Measurements from ENCODE around the gene IFI27L1. TPM values are rescaled to one million over a fixed set of nuclear protein-coding genes. Genes with fewer than 3 reads are reported as not detected.

IFI27L1 gene
- total and polyA plus RNA-seq, 4 donors: 14.6 to 41.5 (median 19.9) TPM

DNA sequence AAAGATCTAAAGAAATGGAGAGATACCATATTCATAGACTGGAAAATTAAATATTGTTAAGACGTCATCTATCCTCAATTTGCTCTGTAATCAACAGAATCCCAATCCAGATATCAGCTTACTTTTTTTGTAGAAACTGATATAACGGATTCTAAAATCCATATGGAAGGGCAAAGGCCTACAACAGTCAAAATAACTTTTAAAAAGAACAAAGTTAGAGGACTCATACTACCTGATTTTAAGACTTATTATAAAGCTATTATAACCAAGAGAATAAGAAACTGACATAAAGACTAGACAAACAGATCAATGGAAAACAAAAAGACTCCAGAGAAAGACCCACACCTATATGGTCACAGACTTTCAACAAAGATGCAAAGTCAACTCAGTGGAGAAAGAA is 6.1 kb upstream of the IFI27L1 start:
- H3K4me1 ChIP-seq (ENCODE audit: control insufficient read depth in 5 of 5, insufficient read depth in 5 of 5, low read length in 5 of 5): peaks cover 6 to 30% (median 25%) of the 10 kb centered on the region in 5 donors
- no peak overlapping the region for H3K27ac ChIP-seq (ENCODE audit: low read depth in 1 of 2, low read length in 1 of 2)
- H3K9ac ChIP-seq (ENCODE audit: insufficient read depth in 1 of 2, low read length in 2 of 2): no peak overlapping the region
- no peaks in the 10 kb centered on the region for H3K27me3 ChIP-seq (ENCODE audit: control insufficient read depth in 3 of 3, insufficient read depth in 3 of 3, low read length in 2 of 3)
- peaks cover 0 to 8% (median 1%) of the 10 kb centered on the region in 4 donors for H3K9me3 ChIP-seq (ENCODE audit: control insufficient read depth in 4 of 4, insufficient read depth in 3 of 4, low read length in 3 of 4)
- no peak for TF ChIP-seq CTCF (IDR thresholded peaks at IDR 0.05; ENCODE audit: control extremely low read depth, extremely low read depth)
- ATAC-seq (ENCODE audit: insufficient read depth, low FRiP score) (no peak), DNase-seq (no peak)
- H3K36me3 ChIP-seq (ENCODE audit: control insufficient read depth in 4 of 4, insufficient read depth in 4 of 4, low read length in 4 of 4): peaks cover 6 to 25% (median 16%) of the 10 kb centered on the region in 4 donors
- no peak overlapping the region for H3K4me3 ChIP-seq
- WGBS, 2 donors: 97% methylated on average over 2 of the region's 2 CpGs

DNA sequence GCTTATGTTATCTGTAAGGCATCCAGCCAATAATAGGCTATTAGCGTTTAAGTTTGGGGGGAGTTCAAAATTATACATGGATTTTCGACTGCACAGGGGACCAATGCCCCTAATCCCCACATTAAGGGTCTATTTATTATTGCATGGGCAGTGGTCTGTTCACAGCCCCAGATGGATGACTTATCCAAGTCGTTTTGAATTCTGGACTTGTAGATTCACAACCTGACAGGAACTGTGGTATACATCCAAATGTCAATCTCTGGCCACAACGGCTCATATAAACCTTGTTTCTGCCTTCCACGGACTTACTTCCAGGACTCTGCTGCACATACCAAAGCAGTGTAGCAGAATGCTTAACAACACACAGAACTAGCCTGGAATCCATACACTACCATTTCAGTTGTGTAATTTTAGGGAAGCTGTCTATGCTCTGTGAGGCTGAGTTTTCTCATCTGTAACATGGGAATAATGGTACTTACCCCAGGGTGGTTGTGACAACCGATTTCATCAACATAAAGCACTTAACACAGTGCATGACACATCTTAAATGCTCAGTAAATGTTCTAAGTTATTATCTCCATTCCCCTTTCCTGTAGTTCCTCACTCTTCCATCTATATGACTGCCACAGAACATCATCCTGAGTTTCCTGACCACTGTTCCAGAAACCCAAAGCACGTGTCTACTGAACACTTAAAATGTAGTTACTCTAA is 3.8 kb upstream of the IFI27L1 start:
- peak overlapping the region in 1 of 2 donors; percentile 11 for H3K9ac ChIP-seq (ENCODE audit: insufficient read depth in 1 of 2, low read length in 2 of 2)
- peaks cover 0 to 8% (median 1%) of the 10 kb centered on the region in 4 donors for H3K9me3 ChIP-seq (ENCODE audit: control insufficient read depth in 4 of 4, insufficient read depth in 3 of 4, low read length in 3 of 4)
- no peak overlapping the region for H3K27ac ChIP-seq (ENCODE audit: low read depth in 1 of 2, low read length in 1 of 2)
- 59 to 79% methylated on average over 7 of the region's 7 CpGs for WGBS, 2 donors
- peaks cover 6 to 24% (median 16%) of the 10 kb centered on the region in 4 donors for H3K36me3 ChIP-seq (ENCODE audit: control insufficient read depth in 4 of 4, insufficient read depth in 4 of 4, low read length in 4 of 4)
- peaks cover 6 to 40% (median 25%) of the 10 kb centered on the region in 5 donors for H3K4me1 ChIP-seq (ENCODE audit: control insufficient read depth in 5 of 5, insufficient read depth in 5 of 5, low read length in 5 of 5)
- peak in 2 of 3 donors; percentile 10 to 22 for DNase-seq
- no peak for TF ChIP-seq CTCF (IDR thresholded peaks at IDR 0.05; ENCODE audit: control extremely low read depth, extremely low read depth)
- no peak for ATAC-seq (ENCODE audit: insufficient read depth, low FRiP score)
- no peaks in the 10 kb centered on the region for H3K27me3 ChIP-seq (ENCODE audit: control insufficient read depth in 3 of 3, insufficient read depth in 3 of 3, low read length in 2 of 3)
- no peak overlapping the region for H3K4me3 ChIP-seq

DNA sequence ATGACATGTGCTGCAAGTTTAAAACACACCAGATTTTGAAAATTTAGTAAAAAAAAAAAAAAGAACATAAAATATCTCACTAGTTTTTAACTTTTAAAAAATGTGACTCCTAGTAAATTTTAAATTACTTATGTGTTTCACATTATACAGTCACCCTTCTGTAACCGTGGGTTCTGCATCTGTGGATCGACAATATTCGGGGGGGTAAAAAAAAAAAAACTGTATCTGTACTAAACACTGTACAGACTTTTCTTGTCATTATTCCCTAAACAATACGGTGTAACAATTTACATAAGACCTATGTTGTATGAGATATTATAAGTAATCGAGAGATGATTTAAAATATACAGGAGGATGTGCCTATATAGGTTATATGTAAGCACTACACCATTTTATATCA is 3.3 kb upstream of the IFI27L1 start:
- H3K27ac ChIP-seq (ENCODE audit: low read depth in 1 of 2, low read length in 1 of 2): no peak overlapping the region
- H3K36me3 ChIP-seq (ENCODE audit: control insufficient read depth in 4 of 4, insufficient read depth in 4 of 4, low read length in 4 of 4): peaks cover 6 to 20% (median 16%) of the 10 kb centered on the region in 4 donors
- WGBS, 2 donors: 86 to 93% methylated on average over 5 of the region's 5 CpGs
- no peak for TF ChIP-seq CTCF (IDR thresholded peaks at IDR 0.05; ENCODE audit: control extremely low read depth, extremely low read depth)
- H3K4me3 ChIP-seq: no peak overlapping the region
- peaks cover 6 to 40% (median 25%) of the 10 kb centered on the region in 5 donors for H3K4me1 ChIP-seq (ENCODE audit: control insufficient read depth in 5 of 5, insufficient read depth in 5 of 5, low read length in 5 of 5)
- H3K9ac ChIP-seq (ENCODE audit: insufficient read depth in 1 of 2, low read length in 2 of 2): peak overlapping the region in 1 of 2 donors; percentile 3
- H3K27me3 ChIP-seq (ENCODE audit: control insufficient read depth in 3 of 3, insufficient read depth in 3 of 3, low read length in 2 of 3): no peaks in the 10 kb centered on the region
- DNase-seq (no peak), ATAC-seq (ENCODE audit: insufficient read depth, low FRiP score) (no peak)
- peaks cover 0 to 8% (median 1%) of the 10 kb centered on the region in 4 donors for H3K9me3 ChIP-seq (ENCODE audit: control insufficient read depth in 4 of 4, insufficient read depth in 3 of 4, low read length in 3 of 4)
